Right atrium auricular region (tissue), 2 donors: ENCODE measurements around the gene LSP1. TPM values are rescaled to one million over a fixed set of nuclear protein-coding genes. Genes with fewer than 3 reads are reported as not detected.
"Not testable (repeated sequence)": the region's sequence is repeated elsewhere in the genome, so short reads cannot be mapped to it uniquely, and the experiment has no call there.

ENCODE experiments used
- DNase-seq: peaks from one replicate; pipeline ENCODE4 v3.0.0-alpha.2; 2019; ENCODE audit warnings: low spot score
- H3K27ac ChIP-seq, 2 donors: fragments of 200-600 bp; sonication (generic); 1 replicate in 1 of 2; 2 replicates in 1 of 2; pipeline ENCODE4 v1.5.1; 2016 to 2019
- H3K27me3 ChIP-seq, 2 donors: fragments of 200-600 bp; sonication (generic); one replicate each; pipeline versions ENCODE4 v1.5.1 to v1.6.0; 2017 to 2019
- H3K36me3 ChIP-seq: fragments of 200-600 bp; sonication (generic); one replicate; pipeline ENCODE4 v1.5.1; 2016
- H3K4me1 ChIP-seq, 2 donors: fragments of 200-600 bp; sonication (generic); one replicate each; pipeline versions ENCODE4 v1.5.1 to v1.6.0; 2017 to 2019
- H3K4me3 ChIP-seq, 2 donors: fragments of 200-600 bp; sonication (generic); 1 replicate in 1 of 2; 2 replicates in 1 of 2; pipeline ENCODE4 v1.5.1; 2017 to 2019; ENCODE audit warnings: mild to moderate bottlenecking in 1 of 2, moderate library complexity in 1 of 2
- H3K9me3 ChIP-seq, 2 donors: fragments of 200-600 bp; sonication (generic); one replicate each; pipeline ENCODE4 v1.5.1; 2019
- total RNA-seq, 2 donors: library from RNA; depleted of rRNA; stranded (reverse); fragments of >200 nt; gene quantifications; one replicate each; pipeline ENCODE4 v1.1.0, GENCODE V29; 2016
- TF ChIP-seq, protein P1 (sequence below), 2 donors: fragments of 200-600 bp; sonication (generic); IDR thresholded peaks; one replicate each; pipeline ENCODE4 v1.5.1; 2019; ENCODE audit warnings: antibody characterized with exemption in 2 of 2

The LSP1 gene
- total RNA-seq, 2 donors from 2014 or later, result 7.9 to 12.1 TPM

DNA sequence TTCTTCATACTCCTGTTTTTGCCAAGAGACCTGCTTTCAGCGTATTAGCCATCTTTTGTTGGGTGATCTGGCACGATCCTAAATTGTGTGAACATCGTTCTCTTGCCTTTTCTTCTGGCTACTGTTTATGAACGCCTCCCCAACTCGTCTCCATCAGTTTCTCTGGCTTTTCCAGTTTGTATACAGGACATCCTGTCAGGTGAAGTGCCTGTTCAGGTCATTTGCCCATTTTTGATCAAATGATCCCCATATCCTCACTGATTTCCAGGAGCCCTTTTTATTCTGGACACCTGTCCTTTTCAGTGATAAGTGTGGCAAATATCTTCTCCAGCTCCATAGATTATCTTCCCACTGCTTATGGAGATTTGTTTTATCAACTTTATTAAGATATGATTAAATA is 40.6 kb upstream of the LSP1 start:
- Histone ChIP-seq H3K9me3 (no peaks in the 10 kb centered on the region), H3K36me3 (no peaks in the 10 kb centered on the region), H3K27me3 (no peaks in the 10 kb centered on the region), H3K27ac (no peak overlapping the region), H3K4me1 (no peaks in the 10 kb centered on the region), H3K4me3 (no peak overlapping the region)
- DNase-seq, result no peak
- TF ChIP-seq, protein P1, sequence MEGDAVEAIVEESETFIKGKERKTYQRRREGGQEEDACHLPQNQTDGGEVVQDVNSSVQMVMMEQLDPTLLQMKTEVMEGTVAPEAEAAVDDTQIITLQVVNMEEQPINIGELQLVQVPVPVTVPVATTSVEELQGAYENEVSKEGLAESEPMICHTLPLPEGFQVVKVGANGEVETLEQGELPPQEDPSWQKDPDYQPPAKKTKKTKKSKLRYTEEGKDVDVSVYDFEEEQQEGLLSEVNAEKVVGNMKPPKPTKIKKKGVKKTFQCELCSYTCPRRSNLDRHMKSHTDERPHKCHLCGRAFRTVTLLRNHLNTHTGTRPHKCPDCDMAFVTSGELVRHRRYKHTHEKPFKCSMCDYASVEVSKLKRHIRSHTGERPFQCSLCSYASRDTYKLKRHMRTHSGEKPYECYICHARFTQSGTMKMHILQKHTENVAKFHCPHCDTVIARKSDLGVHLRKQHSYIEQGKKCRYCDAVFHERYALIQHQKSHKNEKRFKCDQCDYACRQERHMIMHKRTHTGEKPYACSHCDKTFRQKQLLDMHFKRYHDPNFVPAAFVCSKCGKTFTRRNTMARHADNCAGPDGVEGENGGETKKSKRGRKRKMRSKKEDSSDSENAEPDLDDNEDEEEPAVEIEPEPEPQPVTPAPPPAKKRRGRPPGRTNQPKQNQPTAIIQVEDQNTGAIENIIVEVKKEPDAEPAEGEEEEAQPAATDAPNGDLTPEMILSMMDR (IDR thresholded peaks at IDR 0.05), result no peak

DNA sequence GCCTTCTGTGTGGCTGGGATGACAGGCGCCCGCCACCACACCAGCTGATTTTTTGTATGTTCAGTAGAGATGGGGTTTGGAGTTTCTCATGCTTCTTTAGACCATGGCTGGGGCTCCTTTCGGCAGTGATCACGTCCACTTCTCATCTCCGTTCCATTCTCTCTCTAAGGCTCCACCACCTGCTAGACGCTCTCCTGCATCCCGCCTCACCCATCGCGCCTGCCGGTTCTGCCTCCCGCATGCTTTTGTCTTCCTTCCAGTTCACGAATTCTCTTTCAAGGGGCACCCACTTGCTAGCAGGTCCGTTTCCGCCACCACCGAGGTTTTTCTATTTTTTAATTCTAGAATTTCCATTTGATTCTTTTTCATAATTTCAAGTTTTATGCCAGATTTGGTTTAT is 40.1 kb upstream of the LSP1 start:
- DNase-seq, result no peak
- no peaks in the 10 kb centered on the region for H3K27me3 ChIP-seq
- H3K27ac ChIP-seq, result no peak overlapping the region
- TF ChIP-seq, protein P1 (IDR thresholded peaks at IDR 0.05), result no peak
- no peaks in the 10 kb centered on the region for H3K9me3 ChIP-seq
- H3K36me3 ChIP-seq, result no peaks in the 10 kb centered on the region
- no peaks in the 10 kb centered on the region for H3K4me1 ChIP-seq
- H3K4me3 ChIP-seq, result no peak overlapping the region

DNA sequence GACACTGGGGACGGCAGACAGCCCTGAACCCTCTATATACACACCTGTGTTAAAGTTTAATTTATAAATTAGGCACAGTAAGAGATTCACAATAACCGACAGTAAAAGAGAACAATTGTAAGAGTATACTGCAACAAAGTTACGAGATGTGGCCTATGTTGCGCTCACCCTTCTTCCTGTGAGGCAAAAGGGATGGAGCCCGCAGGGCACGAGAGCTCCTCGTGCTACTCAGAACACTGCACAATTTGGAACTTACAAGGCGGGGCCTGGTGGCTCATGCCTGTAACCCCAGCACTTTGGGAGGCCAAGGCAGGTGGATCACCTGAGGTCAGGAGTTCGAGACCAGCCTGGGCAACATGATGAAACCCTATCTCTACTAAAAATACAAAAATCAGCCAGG is 39.5 kb upstream of the LSP1 start:
- not testable (repeated sequence) for H3K9me3 ChIP-seq, H3K27ac ChIP-seq, DNase-seq, H3K27me3 ChIP-seq, H3K4me3 ChIP-seq, H3K4me1 ChIP-seq, H3K36me3 ChIP-seq

- Histone ChIP-seq H3K36me3 (no peaks in the 10 kb centered on the region), H3K4me3 (no peak overlapping the region), H3K9me3 (peaks cover 0 to 16% of the 10 kb centered on the region in 2 donors), H3K27ac (no peak overlapping the region), H3K27me3 (no peaks in the 10 kb centered on the region), H3K4me1 (no peaks in the 10 kb centered on the region)
- DNase-seq, result no peak
- TF ChIP-seq, protein P1 (IDR thresholded peaks at IDR 0.05), result no peak
Measured at GRCh38 chr11:1814691-1815090, 38.2 kb upstream of the LSP1 start.

GRCh38 chr11:1815311-1815710 is 37.6 kb upstream of the LSP1 start:
- no peak for DNase-seq

GRCh38 chr11:1815751-1816150 is 37.1 kb upstream of the LSP1 start:
- Histone ChIP-seq H3K27me3 (no peaks in the 10 kb centered on the region), H3K36me3 (no peaks in the 10 kb centered on the region), H3K4me1 (no peaks in the 10 kb centered on the region), H3K27ac (no peak overlapping the region), H3K9me3 (peaks cover 0 to 16% of the 10 kb centered on the region in 2 donors), H3K4me3 (no peak overlapping the region)
- no peak for DNase-seq
- TF ChIP-seq, protein P1 (IDR thresholded peaks at IDR 0.05), result no peak

More at GRCh38 chr11:1815311-1815710, 37.6 kb upstream of the LSP1 start:
- no peaks in the 10 kb centered on the region for H3K4me1 ChIP-seq
- TF ChIP-seq, protein P1 (IDR thresholded peaks at IDR 0.05), result no peak
- no peak overlapping the region for H3K27ac ChIP-seq
- H3K9me3 ChIP-seq, result peaks cover 0 to 16% of the 10 kb centered on the region in 2 donors
- no peaks in the 10 kb centered on the region for H3K36me3 ChIP-seq
- H3K27me3 ChIP-seq, result no peaks in the 10 kb centered on the region
- H3K4me3 ChIP-seq, result no peak overlapping the region
